HepG2 (cell line): ENCODE measurements around the gene MLNR. TPM values are rescaled to one million over a fixed set of nuclear protein-coding genes. Genes with fewer than 3 reads are reported as not detected.

ENCODE experiments used
- ATAC-seq: fragments of 200-7000 bp; cut with Tn5 transposase; 3 replicates; pipeline ENCODE4 v1.9.1; 2020; ENCODE audit warnings: mild to moderate bottlenecking, moderate library complexity
- BruUV-seq: library from RNA; stranded (reverse); fragments of 400-500 nt; replicated peaks from 2 replicates; lab custom pipeline; 2021; lab: Mats Ljungman, UMichigan
- CTCF ChIA-PET: fragments of 300-600 bp; formaldehyde crosslinking; extraction: SDS; loops from one replicate; lab custom pipeline; 2021; ENCODE audit warnings: low total read pairs, inconsistent platforms, low intra/inter-chr PET ratio; lab: Yijun Ruan, JAX
- POLR2A ChIA-PET: fragments of 350-600 bp; sonication (Branson Sonifier 250); formaldehyde crosslinking; loops from one replicate; lab custom pipeline; 2020; ENCODE audit warnings: antibody characterized with exemption, inconsistent platforms; lab: Yijun Ruan, JAX
- DNase-seq: peaks from one replicate; pipeline ENCODE4 v3.0.0-alpha.2; 2015; ENCODE audit warnings: low spot score
- FAIRE-seq: peaks from 3 replicates; lab custom pipeline; 2011; peaks lifted over from hg19 to GRCh38; lab: Jason Lieb, UNC
- H2AFZ ChIP-seq: one replicate; pipeline ENCODE4 v1.6.1; 2011; ENCODE audit warnings: low read length, inconsistent platforms
- H3K27ac ChIP-seq: fragments of 300-600 bp; 3 replicates; pipeline ENCODE4 v1.8.0; 2011; ENCODE audit warnings: mixed run types, mild to moderate bottlenecking, mixed read lengths, low read length, inconsistent platforms; ENCODE audit not compliant: insufficient read depth; ENCODE audit errors: extremely low read length
- H3K27me3 ChIP-seq, 2 experiments: fragments of 200-600 bp in 1 of 2; 2 replicates in 1 of 2; 3 replicates in 1 of 2; pipeline versions ENCODE4 v1.6.0 to v1.8.0; 2011; ENCODE audit warnings: low read length in 2 of 2, mild to moderate bottlenecking in 2 of 2, moderate library complexity in 2 of 2, inconsistent platforms in 1 of 2; ENCODE audit not compliant: insufficient read depth in 2 of 2, control insufficient read depth in 1 of 2
- H3K36me3 ChIP-seq, 2 experiments: fragments of 200-600 bp in 1 of 2; replicated peaks in 1 of 2; 2 replicates in 1 of 2; 3 replicates in 1 of 2; pipeline versions ENCODE4 v1.5.1 to v1.8.0; 2011; ENCODE audit warnings: low read length in 2 of 2, inconsistent platforms in 1 of 2; ENCODE audit not compliant: insufficient read depth in 2 of 2, control insufficient read depth in 1 of 2
- H3K4me1 ChIP-seq: 2 replicates; pipeline ENCODE4 v1.5.1; 2012; ENCODE audit warnings: low read length, inconsistent platforms; ENCODE audit not compliant: insufficient read depth
- H3K4me2 ChIP-seq: 2 replicates; pipeline ENCODE4 v1.6.0; 2011; ENCODE audit warnings: low read depth, low read length, inconsistent platforms
- H3K4me3 ChIP-seq, 3 experiments: fragments of 200-600 bp in 1 of 3; sonication (generic), shearing (Covaris generic) in 1 of 3; replicated peaks in 1 of 3; 2 replicates each; pipeline ENCODE4 v1.5.1; 2011 to 2016; ENCODE audit warnings: low read length in 3 of 3, inconsistent platforms in 2 of 3, low read depth in 2 of 3, mild to moderate bottlenecking in 2 of 3, control low read depth in 1 of 3, mixed read lengths in 1 of 3; ENCODE audit not compliant: insufficient read depth in 1 of 3
- H3K79me2 ChIP-seq: one replicate; pipeline ENCODE4 v1.6.1; 2011; ENCODE audit warnings: low read length, inconsistent platforms; ENCODE audit not compliant: insufficient read depth
- H3K9ac ChIP-seq: 2 replicates; pipeline ENCODE4 v1.6.0; 2011; ENCODE audit warnings: mild to moderate bottlenecking, low read depth, low read length, inconsistent platforms; ENCODE audit not compliant: insufficient read depth
- H3K9me3 ChIP-seq: 2 replicates; pipeline ENCODE4 v1.5.1; 2012; ENCODE audit warnings: mild to moderate bottlenecking, low read length
- H4K20me1 ChIP-seq: 2 replicates; pipeline ENCODE4 v1.6.0; 2011; ENCODE audit warnings: inconsistent platforms, mild to moderate bottlenecking, low read length, moderate library complexity; ENCODE audit not compliant: insufficient read depth
- CBX5 ChIP-seq: sonication (generic); formaldehyde crosslinking; IDR thresholded peaks from 2 replicates; pipeline ENCODE4 v1.4.0; 2020; ENCODE audit warnings: missing genetic modification reagents, borderline replicate concordance
- DPF2 ChIP-seq: sonication (generic); formaldehyde crosslinking; IDR thresholded peaks from 2 replicates; pipeline ENCODE4 v1.4.0; 2020; ENCODE audit warnings: mild to moderate bottlenecking, low read depth, missing genetic modification reagents, borderline replicate concordance
- IRX3 ChIP-seq: sonication (generic); formaldehyde crosslinking; IDR thresholded peaks from 2 replicates; pipeline ENCODE4 v1.8.1; 2023; ENCODE audit warnings: mild to moderate bottlenecking, low read depth, missing genetic modification reagents, borderline replicate concordance
- JDP2 ChIP-seq: sonication (generic); formaldehyde crosslinking; IDR thresholded peaks from 2 replicates; pipeline ENCODE4 v1.8.1; 2022; ENCODE audit warnings: missing genetic modification reagents, borderline replicate concordance
- MEIS2 ChIP-seq: sonication (generic); formaldehyde crosslinking; IDR thresholded peaks from 2 replicates; pipeline ENCODE4 v1.9.0; 2021; ENCODE audit warnings: mild to moderate bottlenecking, missing genetic modification reagents
- NFIC ChIP-seq: IDR thresholded peaks from 2 replicates; pipeline ENCODE4 v1.6.1; 2012; ENCODE audit warnings: mild to moderate bottlenecking, low read length, inconsistent platforms
- NKX3-1 ChIP-seq: sonication (generic); formaldehyde crosslinking; IDR thresholded peaks from 2 replicates; pipeline ENCODE4 v1.5.0; 2020; ENCODE audit warnings: missing genetic modification reagents
- RELA ChIP-seq: sonication (generic); formaldehyde crosslinking; IDR thresholded peaks from 2 replicates; pipeline ENCODE4 v1.4.0; 2020; ENCODE audit warnings: missing genetic modification reagents
- SMAD1 ChIP-seq: sonication (generic); formaldehyde crosslinking; IDR thresholded peaks from 2 replicates; pipeline ENCODE4 v1.4.0; 2020; ENCODE audit warnings: missing genetic modification reagents, low read depth, mild to moderate bottlenecking, borderline replicate concordance
- SOX13 ChIP-seq, 3 experiments: fragments of 450-650 bp in 1 of 3; sonication (generic) in 1 of 3; formaldehyde crosslinking in 1 of 3; IDR thresholded peaks in 2 of 3; conservative IDR thresholded peaks in 1 of 3; 2 replicates each; pipeline versions ENCODE4 v1.5.0 to v1.6.1; 2016 to 2020; ENCODE audit warnings: antibody characterized with exemption in 1 of 3, mild to moderate bottlenecking in 1 of 3, missing compliant biosample characterization in 1 of 3, missing genetic modification reagents in 1 of 3, moderate library complexity in 1 of 3
- SRSF9 ChIP-seq: fragments of 200-400 bp; formaldehyde crosslinking; IDR thresholded peaks from 2 replicates; pipeline ENCODE4 v1.6.1; 2018; ENCODE audit warnings: borderline replicate concordance, mild to moderate bottlenecking, low read depth, low read length; ENCODE audit not compliant: insufficient read depth, poor library complexity, severe bottlenecking
- ZBTB8A ChIP-seq: sonication (generic); formaldehyde crosslinking; IDR thresholded peaks from 2 replicates; pipeline ENCODE4 v1.4.0; 2020; ENCODE audit warnings: mild to moderate bottlenecking, low read depth, missing genetic modification reagents, borderline replicate concordance
- ZFP37 ChIP-seq: sonication (generic); formaldehyde crosslinking; IDR thresholded peaks from 2 replicates; pipeline ENCODE4 v1.4.0; 2020; ENCODE audit warnings: missing genetic modification reagents, borderline replicate concordance
- ZFP82 ChIP-seq: sonication (generic); formaldehyde crosslinking; IDR thresholded peaks from 2 replicates; pipeline ENCODE4 v1.5.1; 2020; ENCODE audit warnings: mild to moderate bottlenecking, missing genetic modification reagents, borderline replicate concordance
- ZNF331 ChIP-seq: sonication (generic); formaldehyde crosslinking; IDR thresholded peaks from 2 replicates; pipeline ENCODE4 v1.4.0; 2020; ENCODE audit warnings: missing genetic modification reagents
- ZNF382 ChIP-seq: sonication (generic); formaldehyde crosslinking; IDR thresholded peaks from 2 replicates; pipeline ENCODE4 v1.5.0; 2020; ENCODE audit warnings: missing genetic modification reagents, mild to moderate bottlenecking, borderline replicate concordance
- ZNF619 ChIP-seq: sonication (generic); formaldehyde crosslinking; IDR thresholded peaks from 2 replicates; pipeline ENCODE4 v1.4.0; 2020; ENCODE audit warnings: mild to moderate bottlenecking, missing genetic modification reagents
- WGBS: methylation state at CpG from one replicate; pipeline ENCODE4 v1.1.6; 2017; ENCODE audit warnings: low lambda C conversion rate; 5-methylcytosine and 5-hydroxymethylcytosine counted together
- in situ Hi-C: cut with HindIII; loops from 2 replicates; pipeline ENCODE4 v1.10.0; 2017; ENCODE audit warnings: low pct_unique_long_range_greater_than_20kb; ENCODE audit not compliant: extremely low pct_ligation_motif_present
- intact Hi-C: fragments of 100-400 bp; cut with micrococcal nuclease; formaldehyde crosslinking; loops from one replicate; pipeline ENCODE4 v1.10.0; 2022; ENCODE audit not compliant: unreplicated experiment
- polyA plus RNA-seq, 8 experiments: library from polyadenylated mRNA; depleted of rRNA in 3 of 8; stranded (reverse) in 7 of 8; unstranded in 1 of 8; fragments of >200 nt; fragmentation: Illumina TruSeq in 4 of 8; extraction: Trizol in 4 of 8; gene quantifications; 2 replicates each; pipeline versions ENCODE4 v1.2.1 to v1.2.3, GENCODE V29; 2011 to 2016; ENCODE audit warnings: low read depth in 4 of 8, missing spikeins in 1 of 8, mixed read lengths in 1 of 8; ENCODE audit not compliant: insufficient read depth in 1 of 8
- total RNA-seq, 5 experiments: library from RNA; depleted of rRNA; stranded (reverse); fragments of >200 nt; fragmentation: Illumina TruSeq; extraction: Trizol; gene quantifications; 2 replicates each; pipeline ENCODE4 v1.2.3, GENCODE V29; 2016; ENCODE audit warnings: low read depth in 1 of 5
- TF ChIP-seq, protein P1 (sequence below): sonication (generic); formaldehyde crosslinking; IDR thresholded peaks from 2 replicates; pipeline ENCODE4 v1.8.0; 2022; ENCODE audit warnings: missing genetic modification reagents, mild to moderate bottlenecking, borderline replicate concordance

The MLNR gene
- total and polyA plus RNA-seq, 2 of the 13 experiments (the other 11 are each of a cell fraction or from before 2014, with no cell fraction given): 0.46 TPM; not detected in 1

GRCh38 chr13:49253310-49253709 is 33.2 kb downstream of the MLNR start:
- CTCF ChIA-PET: no interaction called here
- FAIRE-seq: no peak
- Histone ChIP-seq H3K27me3 (no peaks in the 10 kb centered on the region; a peak in 1 of 5 replicates), H3K4me1 (peaks cover 18% of the 10 kb centered on the region), H3K36me3 (peaks cover 5 to 32% of the 10 kb centered on the region in 2 experiments), H2AFZ (no peak overlapping the region), H4K20me1 (no peaks in the 10 kb centered on the region), H3K9ac (no peak overlapping the region), H3K4me2 (no peak overlapping the region), H3K4me3 (no peak overlapping the region), H3K79me2 (peaks cover 6% of the 10 kb centered on the region), H3K27ac (no peak overlapping the region), H3K9me3 (no peaks in the 10 kb centered on the region)
- no TSS peak for BruUV-seq
- in situ Hi-C loops (no loop called here), intact Hi-C loops (no loop called here)
- no peak for DNase-seq
- POLR2A ChIA-PET: no interaction called here
- 95% methylated on average over 1 of the region's 1 CpG for WGBS
- TF ChIP-seq MEIS2 (CRISPR knock-in tag) (no peak), ZBTB8A (CRISPR knock-in tag) (no peak)
- ATAC-seq: no peak

GRCh38 chr13:49254007-49254406 is 33.9 kb downstream of the MLNR start:
- DNase-seq: no peak
- no peaks in the 10 kb centered on the region for H3K27me3 ChIP-seq
- 90% methylated on average over 1 of the region's 1 CpG for WGBS
- ChIA-PET CTCF (no interaction called here), POLR2A (no interaction called here)
- H3K36me3 ChIP-seq: peaks cover 5 to 34% of the 10 kb centered on the region in 2 experiments
- ATAC-seq: no peak
- no peaks in the 10 kb centered on the region for H3K9me3 ChIP-seq
- H3K79me2 ChIP-seq: peaks cover 4% of the 10 kb centered on the region
- no peak for FAIRE-seq
- H3K4me2 ChIP-seq: no peak overlapping the region
- no peak overlapping the region for H3K9ac ChIP-seq
- H3K4me1 ChIP-seq: peaks cover 16% of the 10 kb centered on the region
- no peaks in the 10 kb centered on the region for H4K20me1 ChIP-seq
- in situ Hi-C loops (no loop called here), intact Hi-C loops (no loop called here)
- BruUV-seq: no TSS peak
- H3K27ac ChIP-seq: no peak overlapping the region
- no peak overlapping the region for H3K4me3 ChIP-seq
- H2AFZ ChIP-seq: no peak overlapping the region
- TF ChIP-seq CBX5 (no peak), SRSF9 (no peak), NKX3-1 (CRISPR knock-in tag) (no peak), SOX13 (IDR thresholded peaks at IDR 0.05) (no peak), SOX13 (CRISPR knock-in tag; conservative IDR thresholded peaks at IDR 0.05 in 1 of 2, IDR thresholded peaks at IDR 0.05 in 1 of 2) (no peak), JDP2 (CRISPR knock-in tag) (no peak), SMAD1 (no peak), ZNF382 (CRISPR knock-in tag) (no peak), RELA (CRISPR knock-in tag) (no peak), ZNF331 (CRISPR knock-in tag) (no peak), IRX3 (CRISPR knock-in tag) (no peak), ZFP82 (CRISPR knock-in tag) (no peak), NFIC (no peak), ZFP37 (CRISPR knock-in tag) (no peak), DPF2 (CRISPR knock-in tag) (no peak), ZNF619 (no peak)
- TF ChIP-seq, protein P1, sequence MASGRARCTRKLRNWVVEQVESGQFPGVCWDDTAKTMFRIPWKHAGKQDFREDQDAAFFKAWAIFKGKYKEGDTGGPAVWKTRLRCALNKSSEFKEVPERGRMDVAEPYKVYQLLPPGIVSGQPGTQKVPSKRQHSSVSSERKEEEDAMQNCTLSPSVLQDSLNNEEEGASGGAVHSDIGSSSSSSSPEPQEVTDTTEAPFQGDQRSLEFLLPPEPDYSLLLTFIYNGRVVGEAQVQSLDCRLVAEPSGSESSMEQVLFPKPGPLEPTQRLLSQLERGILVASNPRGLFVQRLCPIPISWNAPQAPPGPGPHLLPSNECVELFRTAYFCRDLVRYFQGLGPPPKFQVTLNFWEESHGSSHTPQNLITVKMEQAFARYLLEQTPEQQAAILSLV (CRISPR knock-in tag): no peak
